Ovary (tissue), 9 donors: ENCODE results near the gene COASY. TPM values are rescaled to one million over a fixed set of nuclear protein-coding genes. Genes with fewer than 3 reads are reported as not detected.

Experiments used
- DNase-seq, 5 donors: peaks; one replicate each; pipeline ENCODE4 v3.0.0-alpha.2; 2019 to 2020
- H3K27ac ChIP-seq, 2 donors: fragments of 200-600 bp; one replicate each; pipeline versions ENCODE4 v1.5.1 to v1.8.0; 2019 to 2022
- H3K27me3 ChIP-seq: fragments of 200-600 bp; one replicate; pipeline ENCODE4 v1.8.0; 2022
- H3K36me3 ChIP-seq: fragments of 200-600 bp; sonication (generic); one replicate; pipeline ENCODE4 v1.5.1; 2019
- H3K4me1 ChIP-seq: one replicate; pipeline ENCODE4 v1.8.1; 2013; ENCODE audit warnings: mild to moderate bottlenecking, moderate library complexity; ENCODE audit not compliant: insufficient read depth
- H3K4me3 ChIP-seq: fragments of 200-600 bp; sonication (generic); one replicate; pipeline ENCODE4 v1.5.1; 2017
- H3K9me3 ChIP-seq, 2 donors: fragments of 200-600 bp in 1 of 2; sonication (generic) in 1 of 2; one replicate each; pipeline versions ENCODE4 v1.5.1 to v1.8.1; 2013 to 2019; ENCODE audit warnings: mild to moderate bottlenecking in 1 of 2, moderate library complexity in 1 of 2
- CTCF ChIP-seq, 3 donors: fragments of 450-650 bp in 2 of 3; fragments of 200-600 bp in 1 of 3; IDR thresholded peaks; one replicate each; pipeline versions ENCODE4 v1.5.1 to v1.8.0; 2016 to 2022; ENCODE audit warnings: antibody characterized with exemption in 3 of 3, mild to moderate bottlenecking in 1 of 3
- EP300 ChIP-seq: sonication (generic); formaldehyde crosslinking; IDR thresholded peaks from one replicate; pipeline ENCODE4 v1.6.1; 2017; ENCODE audit warnings: antibody characterized with exemption
- POLR2A ChIP-seq: fragments of 450-650 bp; IDR thresholded peaks from one replicate; pipeline ENCODE4 v1.6.1; 2017; ENCODE audit warnings: antibody characterized with exemption, mild to moderate bottlenecking, moderate library complexity
- WGBS, 3 donors: extraction: QIAGEN DNeasy Blood & Tissue Kit in 1 of 3; methylation state at CpG; one replicate each; pipeline versions ENCODE4 v1.1.5 to v1.1.7; 2013 to 2017; 5-methylcytosine and 5-hydroxymethylcytosine counted together
- intact Hi-C, 4 donors: fragments of 100-400 bp; cut with DNase I; formaldehyde crosslinking; loops; one replicate each; pipeline versions ENCODE4 v1.11.0 to v1.15.1; 2022 to 2023
- polyA plus RNA-seq, 2 donors: library from polyadenylated mRNA; stranded (reverse); fragments of 200-250 nt in 1 of 2; fragments of 350-450 nt in 1 of 2; fragmentation: Illumina TruSeq in 1 of 2; extraction: RNeasy Lipid Tissue Mini Kit (QIAGEN cat#74804) in 1 of 2; gene quantifications; one replicate each; pipeline ENCODE4 v1.2.3, GENCODE V29; 2013 to 2014
- total RNA-seq, 7 donors: library from RNA; depleted of rRNA in 2 of 7; stranded (reverse); fragments of >200 nt in 2 of 7; fragmentation: NEBNext Ultra II Directional in 3 of 7; extraction: Animal tissue kit (Norgen Biotek cat#: 25700) in 3 of 7; gene quantifications; one replicate each; pipeline versions ENCODE4 v1.1.0 to v1.2.4, GENCODE V29; 2016 to 2023
- donor health status: DM: no; HTN: no; CAD: no; lungs with moderate emphysema.
- donor health status: DM: no; HTN: no; CAD: no.
- donor health status: Bipolar disorder and iron deficiency.
- donor health status: DM: yes; HTN: yes; CAD: no.
- donor health status: DM: no; HTN: no; CAD: no.
- donor health status: DM: yes; HTN: yes; CAD: no.

COASY gene
- total and polyA plus RNA-seq, 9 donors: 13.8 to 51.2 (median 40.8) TPM

DNA sequence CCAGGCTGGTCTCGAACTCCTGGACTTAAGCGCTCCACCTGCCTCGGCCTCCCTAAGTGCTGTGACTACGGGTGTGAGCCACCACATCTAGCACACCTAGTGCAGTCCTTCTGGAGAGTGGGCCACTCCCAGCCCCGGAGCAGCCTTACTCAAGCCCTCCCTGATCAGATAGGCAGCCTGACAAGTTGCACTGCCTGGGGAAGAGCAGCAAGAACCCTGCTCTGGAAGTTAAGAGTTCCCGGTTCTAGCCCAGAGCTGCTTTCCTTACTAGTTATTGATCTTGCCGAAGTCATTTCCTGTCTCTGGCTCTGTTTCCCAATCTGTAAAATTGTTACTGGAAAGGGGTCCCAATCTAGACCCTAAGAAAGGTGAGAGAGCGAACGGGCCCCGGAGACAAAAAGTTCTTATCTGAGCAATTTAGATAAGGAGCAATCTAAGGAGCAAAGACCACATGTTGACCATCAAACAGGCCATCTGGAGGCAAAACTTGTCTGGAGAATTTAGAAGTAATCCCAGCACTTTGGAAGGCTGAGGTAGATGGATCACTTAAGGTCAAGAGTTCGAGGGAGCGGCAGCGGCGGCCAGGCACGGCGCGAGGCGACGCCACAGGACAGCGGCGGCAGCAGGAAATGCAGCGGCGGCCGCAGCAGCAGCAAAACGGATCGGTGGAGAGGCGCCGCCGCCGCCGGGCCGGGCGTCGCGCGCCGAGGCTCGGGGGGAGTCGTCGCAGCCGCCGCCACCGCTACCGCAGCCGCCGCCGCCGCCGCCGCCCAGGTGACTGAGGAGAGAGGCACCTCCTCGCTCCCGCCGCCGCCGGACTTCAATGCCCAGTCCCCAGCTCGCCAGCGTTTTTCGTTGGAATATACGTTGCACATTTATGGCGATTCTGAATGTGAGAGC lies 30.2 kb upstream of the COASY start:
- H3K4me1 ChIP-seq: peaks cover 12% of the 10 kb centered on the region
- peak overlapping the region; percentile 39 for H3K4me3 ChIP-seq
- peak in 2 of 5 donors; percentile 64 to 71 for DNase-seq
- intact Hi-C loops: no loop called here
- TF ChIP-seq CTCF (IDR thresholded peaks at IDR 0.05): peak; percentile 23 to 71 (median 66)
- TF ChIP-seq EP300: no peak
- H3K27ac ChIP-seq: peak overlapping the region in 1 of 2 donors; percentile 39
- WGBS, 3 donors: 5 to 11% (median 10%) methylated on average over 53 to 60 of the region's 60 CpGs
- no peaks in the 10 kb centered on the region for H3K36me3 ChIP-seq
- no peaks in the 10 kb centered on the region for H3K9me3 ChIP-seq
- H3K27me3 ChIP-seq: no peaks in the 10 kb centered on the region

DNA sequence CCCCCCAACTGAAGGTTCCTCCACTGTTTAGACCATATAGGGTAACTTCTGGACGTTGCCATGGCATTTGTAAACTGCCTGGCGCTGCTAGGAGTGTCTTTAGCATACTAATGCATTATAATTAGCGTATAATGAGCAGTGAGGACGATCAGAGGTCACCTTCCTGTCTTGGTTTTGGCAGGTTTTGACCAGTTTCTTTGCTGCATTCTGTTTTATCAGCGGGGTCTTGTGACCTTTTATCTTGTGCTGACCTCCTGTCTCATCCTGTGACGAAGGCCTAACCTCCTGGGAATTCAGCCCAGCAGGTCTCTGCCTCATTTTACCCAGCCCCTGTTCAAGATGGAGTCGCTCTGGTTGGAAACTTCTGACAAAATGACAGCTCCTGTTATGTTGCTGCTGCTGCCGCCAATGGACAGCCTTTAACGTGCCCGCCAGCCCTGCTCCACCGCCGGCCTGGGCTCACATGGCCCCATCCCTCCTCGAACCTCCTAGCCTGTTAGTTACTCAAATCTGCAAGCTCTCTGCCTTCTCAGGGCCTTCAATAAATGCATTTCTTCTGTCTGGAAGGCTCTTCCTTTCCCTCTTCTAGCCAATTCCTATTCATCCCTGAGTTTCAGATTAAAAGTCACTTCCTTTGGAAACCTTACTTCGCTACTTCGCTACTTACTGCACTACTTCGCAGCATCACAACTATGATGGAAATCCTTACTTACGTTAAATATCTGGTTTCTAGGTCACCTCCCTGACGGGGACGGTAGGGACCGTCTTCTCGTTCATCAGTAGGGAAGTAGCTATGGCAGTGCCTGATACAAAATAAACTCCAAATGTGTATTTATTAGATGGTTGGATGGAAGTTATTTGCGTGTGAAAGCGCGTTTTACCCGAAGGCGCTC lies 26.5 kb upstream of the COASY start:
- Histone ChIP-seq H3K9me3 (no peaks in the 10 kb centered on the region), H3K4me3 (peak overlapping the region; percentile 66), H3K27me3 (no peaks in the 10 kb centered on the region), H3K4me1 (peaks cover 17% of the 10 kb centered on the region), H3K27ac (peak overlapping the region; percentile 93 to 94), H3K36me3 (no peaks in the 10 kb centered on the region)
- intact Hi-C loops: no loop called here
- no peak for DNase-seq
- TF ChIP-seq POLR2A (no peak), CTCF (IDR thresholded peaks at IDR 0.05) (peak in 1 of 3 donors; percentile 8), EP300 (no peak)
- WGBS, 3 donors: 39 to 45% (median 43%) methylated on average over 26 of the region's 26 CpGs

DNA sequence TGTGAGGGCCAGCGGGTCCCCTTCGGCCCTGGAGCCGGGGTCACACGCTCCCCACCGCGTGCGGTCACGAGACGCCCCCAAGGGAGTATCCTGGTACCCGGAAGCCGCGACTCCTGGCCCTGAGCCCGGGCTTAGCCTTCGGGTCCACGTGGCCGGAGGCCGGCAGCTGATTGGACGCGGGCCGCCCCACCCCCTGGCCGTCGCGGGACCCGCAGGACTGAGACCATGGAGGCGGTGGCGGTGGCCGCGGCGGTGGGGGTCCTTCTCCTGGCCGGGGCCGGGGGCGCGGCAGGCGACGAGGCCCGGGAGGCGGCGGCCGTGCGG lies 25.9 kb upstream of the COASY start, which contains the start of gene NAGLU:
NAGLU (plus strand) TSS at position 194 of the 324 bp plus-strand sequence; CDS start at position 226, 32 bp downstream.
- Histone ChIP-seq H3K4me1 (peaks cover 15% of the 10 kb centered on the region), H3K9me3 (no peaks in the 10 kb centered on the region), H3K27ac (peak within 1 kb of the TSS; percentile 93 to 94), H3K27me3 (no peaks in the 10 kb centered on the region), H3K4me3 (peak within 1 kb of the TSS; percentile 66), H3K36me3 (no peaks in the 10 kb centered on the region)
- peak; percentile 97 to 99 (median 98) for DNase-seq
- TF ChIP-seq CTCF (IDR thresholded peaks at IDR 0.05) (peak in 1 of 3 donors; percentile 45), EP300 (peak; percentile 94), POLR2A (peak; percentile 71)
- intact Hi-C loops: no loop called here
- 0 to 1% (median 0%) methylated on average over 24 to 40 of the region's 40 CpGs for WGBS, 3 donors

GRCh38 chr17:42536372-42537155 lies 25.4 kb upstream of the COASY start:
- peak in 1 of 3 donors; percentile 39 for TF ChIP-seq CTCF (IDR thresholded peaks at IDR 0.05)
- TF ChIP-seq EP300: no peak
- intact Hi-C loops: no loop called here
- no peaks in the 10 kb centered on the region for H3K9me3 ChIP-seq
- peak overlapping the region; percentile 93 to 94 for H3K27ac ChIP-seq
- peaks cover 10% of the 10 kb centered on the region for H3K4me1 ChIP-seq
- peak; percentile 84 to 91 (median 88) for DNase-seq
- H3K36me3 ChIP-seq: no peaks in the 10 kb centered on the region
- no peaks in the 10 kb centered on the region for H3K27me3 ChIP-seq
- peak overlapping the region; percentile 66 for H3K4me3 ChIP-seq
- 1% methylated on average over 60 to 65 of the region's 65 CpGs for WGBS, 3 donors
